ENCODE data around the gene ACVR2A.

ACVR2A gene

GRCh38 chr2:147879846-147880245, 35.0 kb downstream of the ACVR2A start:
- no peak for DNase-seq (ENCODE audit: low read depth, low spot score)
- ChIA-PET CTCF (no interaction called here), POLR2A (no interaction called here)
- TF ChIP-seq CTCF (IDR thresholded peaks at IDR 0.05; ENCODE audit: insufficient read depth, low read length, missing control alignments), result no peak
- H3K4me3 ChIP-seq (ENCODE audit: low read depth, low read length), result no peak overlapping the region

GRCh38 chr2:147882631-147883030, 37.8 kb downstream of the ACVR2A start:
- no peak for TF ChIP-seq CTCF (IDR thresholded peaks at IDR 0.05; ENCODE audit: insufficient read depth, low read length, missing control alignments)
- CTCF ChIA-PET, result interaction anchor here (1.3 kb wide), 1 partner anchor 23 kb away, joined by 3 read pairs; no protein-coding TSS in a partner anchor
- POLR2A ChIA-PET, result no interaction called here
- no peak for DNase-seq (ENCODE audit: low read depth, low spot score)
- H3K4me3 ChIP-seq (ENCODE audit: low read depth, low read length), result no peak overlapping the region

DNA sequence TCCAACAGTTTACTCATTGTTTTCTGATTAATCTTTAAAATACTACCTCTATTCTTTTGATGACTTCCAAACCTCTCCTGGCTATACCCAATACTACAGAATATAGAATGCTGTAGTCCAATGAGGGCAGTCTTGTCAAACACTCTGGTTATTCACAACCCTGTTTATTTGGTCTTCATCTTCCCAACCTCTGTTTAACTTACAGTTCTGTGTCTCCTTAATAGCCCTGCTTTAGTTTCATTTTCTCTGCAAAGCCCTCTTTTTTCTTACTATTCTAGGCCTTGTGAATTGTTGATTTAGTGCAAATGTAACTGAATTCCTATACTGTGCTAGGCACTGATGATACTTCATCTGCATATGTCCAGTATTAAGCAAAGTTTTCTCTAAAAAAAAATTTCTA, 40.0 kb downstream of the ACVR2A start:
- ChIA-PET CTCF (no interaction called here), POLR2A (no interaction called here)
- no peak for DNase-seq (ENCODE audit: low read depth, low spot score)
- no peak for TF ChIP-seq CTCF (IDR thresholded peaks at IDR 0.05; ENCODE audit: insufficient read depth, low read length, missing control alignments)
- no peak overlapping the region for H3K4me3 ChIP-seq (ENCODE audit: low read depth, low read length)

GRCh38 chr2:147886136-147886535, 41.3 kb downstream of the ACVR2A start:
- DNase-seq (ENCODE audit: low read depth, low spot score), result no peak
- no peak overlapping the region for H3K4me3 ChIP-seq (ENCODE audit: low read depth, low read length)
- ChIA-PET CTCF (interaction anchor here (0.6 to 1.9 kb wide), 2 partner anchors 15 to 1088 kb away, joined by 3 to 4 read pairs; no protein-coding TSS in a partner anchor), POLR2A (no interaction called here)
- no peak for TF ChIP-seq CTCF (IDR thresholded peaks at IDR 0.05; ENCODE audit: insufficient read depth, low read length, missing control alignments)

DNA sequence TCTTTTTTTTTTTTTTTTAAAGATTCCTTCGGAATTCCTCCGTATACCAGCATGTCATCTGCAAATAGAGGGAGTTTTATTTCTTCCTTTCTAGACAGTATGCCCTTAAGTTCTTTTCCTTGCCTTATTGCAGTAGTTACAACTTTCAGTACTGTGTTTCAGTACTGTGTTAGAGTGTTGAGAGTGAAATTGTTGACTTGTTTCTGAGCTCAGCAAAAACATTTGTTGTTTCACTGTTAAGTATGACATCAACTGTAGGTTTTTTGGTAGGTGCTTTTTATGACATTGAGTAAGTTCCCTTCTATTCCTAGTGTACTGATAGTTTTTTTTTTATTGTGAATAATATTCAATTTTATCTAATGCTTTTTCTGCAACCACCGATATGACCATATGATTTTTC, 43.9 kb downstream of the ACVR2A start:
- ChIA-PET CTCF (interaction anchor here (1.0 kb wide), 1 partner anchor 22 kb away, joined by 3 read pairs; no protein-coding TSS in a partner anchor), POLR2A (no interaction called here)
- TF ChIP-seq CTCF (IDR thresholded peaks at IDR 0.05; ENCODE audit: insufficient read depth, low read length, missing control alignments), result no peak
- no peak for DNase-seq (ENCODE audit: low read depth, low spot score)
- H3K4me3 ChIP-seq (ENCODE audit: low read depth, low read length), result no peak overlapping the region

GRCh38 chr2:147904051-147904450, 59.2 kb downstream of the ACVR2A start:
- H3K4me3 ChIP-seq (ENCODE audit: low read depth, low read length), result no peak overlapping the region
- no peak for DNase-seq (ENCODE audit: low read depth, low spot score)
- ChIA-PET POLR2A (no interaction called here), CTCF (no interaction called here)
- TF ChIP-seq CTCF (IDR thresholded peaks at IDR 0.05; ENCODE audit: insufficient read depth, low read length, missing control alignments), result no peak

All from AG04449 (cell line).